Measurements from ENCODE around the gene GGA3.

GRCh38 chr17:75307957-75308731 is 46.7 kb upstream of the GGA3 start:
- TF ChIP-seq CTCF (IDR thresholded peaks at IDR 0.05): no peak
- no peak for TF ChIP-seq POLR2A (IDR thresholded peaks at IDR 0.05)
